Nucleus accumbens (tissue), 56 donors: ENCODE measurements around the gene TJAP1.
"Not testable (repeated sequence)": the region's sequence is repeated elsewhere in the genome, so short reads cannot be mapped to it uniquely, and the experiment has no call there.

ENCODE experiments used
- DNase-seq, 56 donors: peaks; one replicate each; lab custom pipeline; 2025; lab: John Stamatoyannopoulos, UW

Gene TJAP1

DNA sequence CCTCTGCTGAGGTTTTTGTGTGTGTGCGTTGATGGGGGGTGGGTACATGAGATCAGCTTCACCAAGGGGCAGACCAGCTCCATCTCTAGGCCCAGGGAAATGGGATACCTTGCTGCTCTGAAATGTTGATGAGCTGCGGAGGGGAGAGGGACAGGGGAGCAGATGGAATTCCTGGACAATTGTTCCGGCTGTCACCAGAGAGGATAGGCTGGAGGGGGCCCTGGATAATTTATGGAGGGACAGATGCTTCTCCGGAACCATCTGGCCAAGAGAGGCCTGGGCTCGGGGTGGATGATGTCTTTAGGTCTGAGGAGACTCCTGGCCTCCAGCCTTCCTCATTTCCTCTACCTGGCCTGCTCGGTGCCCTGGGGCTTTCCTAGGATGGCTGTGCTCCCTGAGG is 1.9 kb upstream of the TJAP1 start:
- no peak for DNase-seq

DNA sequence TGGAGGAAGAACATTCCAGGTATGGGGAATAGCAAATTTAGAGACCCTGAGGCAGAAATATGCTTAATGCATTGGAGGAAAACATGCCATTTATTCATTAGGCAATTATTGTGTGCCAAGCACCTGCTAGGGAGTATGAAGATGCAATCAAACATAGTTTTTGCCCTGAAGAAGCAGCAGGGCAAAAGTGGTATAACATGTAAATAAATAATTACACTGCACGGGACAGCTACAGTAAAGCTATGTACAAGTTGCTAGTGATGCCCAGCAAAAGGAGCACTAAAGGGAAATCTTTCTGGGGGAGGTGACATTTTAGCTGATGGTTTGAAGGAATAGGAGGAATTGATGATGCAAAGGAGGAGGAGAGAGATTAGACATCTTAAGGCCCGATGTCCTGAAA is 624 bp upstream of the TJAP1 start:
- no peak for DNase-seq

DNA sequence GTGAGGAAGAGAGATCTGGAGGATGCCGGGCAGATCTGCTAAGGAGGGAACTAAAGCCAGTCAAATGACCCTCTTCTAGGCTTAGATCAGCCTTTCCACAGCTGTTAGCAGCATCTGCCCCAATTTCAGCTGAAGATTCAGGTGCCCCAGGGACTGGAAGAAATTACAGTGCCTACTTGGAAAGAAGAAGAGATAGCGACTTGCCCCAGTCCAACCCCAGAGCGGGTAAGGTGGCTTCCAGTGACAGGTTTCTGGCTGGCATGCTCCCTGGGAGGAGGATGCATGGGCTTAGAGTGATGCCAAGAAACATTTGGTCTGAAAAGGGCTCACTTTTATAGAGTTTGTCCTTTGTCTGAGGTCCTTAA is 620 bp downstream of the TJAP1 start:
- DNase-seq: no peak

DNA sequence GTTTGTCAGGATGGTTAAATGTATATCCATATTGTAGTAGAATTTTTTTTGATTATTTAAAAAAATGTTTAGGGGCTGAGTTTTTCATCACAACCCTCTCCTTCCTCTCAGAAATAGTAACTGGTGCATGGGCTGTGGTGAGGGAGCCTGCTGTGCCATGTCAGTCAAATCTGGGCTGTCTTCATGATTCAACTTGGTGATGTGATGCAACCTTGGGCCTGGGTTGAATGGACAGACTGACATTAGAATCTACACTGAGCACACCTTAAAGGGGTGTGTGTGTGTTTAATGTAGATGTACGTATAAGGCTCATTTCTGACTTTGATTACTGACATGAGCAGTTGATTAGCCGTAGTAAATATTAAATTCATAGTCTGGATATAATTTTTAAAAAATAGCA is 3.7 kb downstream of the TJAP1 start:
- no peak for DNase-seq

DNA sequence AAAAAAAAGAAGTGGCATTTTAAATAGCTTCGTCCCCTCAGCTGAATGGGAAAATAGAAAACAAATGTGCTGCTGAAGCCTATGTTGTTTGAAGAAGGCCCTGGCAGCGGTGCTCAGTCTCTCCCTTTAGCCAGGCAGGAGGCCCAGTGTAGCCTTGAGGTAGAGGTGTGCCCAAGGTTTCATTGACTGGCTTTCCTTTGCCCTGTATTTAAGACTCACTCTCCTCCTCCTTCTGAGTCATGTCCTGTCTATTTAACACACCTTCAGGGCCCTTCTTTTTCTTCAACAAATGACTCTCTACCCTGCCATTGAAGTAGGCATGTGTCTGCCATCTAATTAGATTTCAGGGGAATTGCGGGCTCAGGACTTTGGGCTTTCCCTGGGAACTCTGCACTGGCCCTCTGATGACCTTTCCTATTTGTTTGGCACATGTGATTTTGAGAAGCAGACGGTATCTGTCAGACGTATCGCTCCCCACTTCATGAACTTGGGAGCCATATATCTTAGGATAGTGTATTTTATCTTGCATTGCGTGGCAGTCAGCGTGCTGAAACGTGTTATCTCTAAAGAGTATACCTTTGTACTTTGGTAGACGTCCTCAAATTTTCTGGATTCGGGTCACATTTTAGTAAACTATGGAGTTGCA is 4.3 kb downstream of the TJAP1 start:
- DNase-seq: no peak

DNA sequence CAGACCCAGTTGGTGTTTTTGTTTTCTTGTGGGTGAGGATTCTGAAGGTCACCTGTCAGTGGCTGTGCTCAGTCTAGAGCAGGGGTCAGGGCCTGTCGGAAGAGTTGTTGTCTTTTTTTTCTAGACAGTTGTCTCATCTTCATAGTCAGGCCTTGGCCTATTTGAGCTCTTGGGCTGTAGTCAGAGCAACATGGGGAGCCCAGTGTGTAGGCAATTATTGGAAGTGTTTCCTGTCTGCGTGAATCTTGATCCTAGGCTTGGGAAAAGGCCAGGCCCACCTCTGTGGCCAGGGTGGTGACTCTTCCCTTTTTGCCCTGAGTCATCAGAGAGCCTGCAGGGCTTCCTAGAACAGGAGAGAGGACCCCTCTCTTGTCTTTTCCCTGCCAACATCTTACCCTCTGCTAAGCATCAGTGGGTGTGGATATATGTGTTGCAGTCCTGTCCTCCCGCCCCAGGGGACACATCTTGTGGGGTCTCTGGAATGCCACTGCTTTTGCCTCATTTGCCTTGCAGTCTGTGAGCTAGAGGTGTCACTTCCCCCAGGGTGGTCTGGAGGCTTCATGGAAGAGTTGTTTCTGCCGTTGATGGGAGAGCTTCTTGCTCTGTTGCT is 11.4 kb downstream of the TJAP1 start:
- DNase-seq: no peak

DNA sequence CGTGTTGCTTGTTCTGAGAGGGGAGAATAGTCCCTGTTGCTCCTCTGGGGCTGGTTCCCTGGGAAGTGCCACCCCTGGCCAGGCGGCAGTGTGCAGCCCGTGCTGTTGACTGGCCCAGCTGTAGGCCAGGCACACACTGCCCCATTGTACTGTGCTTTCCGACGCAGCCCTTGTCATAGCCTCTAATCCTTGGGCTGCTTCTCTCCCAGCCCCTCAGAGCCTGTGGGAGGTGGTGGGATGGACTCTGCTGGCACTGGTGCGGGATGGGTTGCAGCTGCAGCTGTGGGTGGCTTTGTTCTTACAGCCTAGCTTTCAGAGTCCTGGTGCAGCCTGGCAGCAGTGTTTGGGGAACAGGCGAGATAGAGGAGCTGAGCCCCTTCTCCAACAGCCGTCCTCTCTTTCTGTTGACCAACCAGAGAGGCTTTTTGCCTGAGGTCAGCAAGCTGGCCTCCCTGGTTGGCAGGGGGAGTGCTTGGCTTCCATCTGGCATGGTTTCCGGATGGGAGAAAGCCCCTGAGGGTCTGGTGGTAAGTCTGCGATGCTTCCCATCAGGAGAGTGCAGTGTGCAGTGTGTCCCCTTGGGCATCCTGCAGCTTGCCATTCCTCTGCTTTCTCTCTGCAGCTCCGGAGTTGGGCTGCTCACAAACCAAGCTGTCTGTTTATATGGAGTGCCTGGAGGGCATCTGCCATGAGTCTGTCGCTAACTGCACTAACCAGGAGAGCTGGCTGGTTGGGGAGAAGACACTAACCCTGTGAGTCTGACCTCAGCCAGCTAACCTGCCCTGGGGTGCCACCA is 12.1 kb downstream of the TJAP1 start:
- peak; percentile 11 to 98 (median 92) for DNase-seq

DNA sequence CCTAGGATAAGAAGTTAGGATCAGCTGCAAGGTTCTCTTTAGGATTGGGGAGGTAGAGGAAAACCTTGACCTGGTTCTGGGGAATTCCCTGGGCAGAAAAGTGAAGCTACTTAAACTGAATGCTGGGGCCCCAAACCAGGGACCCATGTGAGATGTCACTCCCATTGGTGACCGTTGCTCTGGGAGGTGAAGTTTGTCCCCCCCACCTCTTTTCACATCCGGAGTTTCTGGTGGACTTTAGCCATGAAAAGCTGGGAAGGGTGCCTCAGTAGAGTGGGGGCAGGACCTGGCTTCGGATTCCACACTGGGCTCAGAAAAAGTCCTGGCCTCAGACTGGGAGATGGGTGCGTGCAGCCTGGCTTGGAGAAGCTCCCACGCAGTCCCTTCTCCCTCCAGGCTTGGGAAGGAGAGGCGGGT is 13.2 kb downstream of the TJAP1 start:
- peak in 11 of 56 donors; percentile 26 to 60 (median 35) for DNase-seq

DNA sequence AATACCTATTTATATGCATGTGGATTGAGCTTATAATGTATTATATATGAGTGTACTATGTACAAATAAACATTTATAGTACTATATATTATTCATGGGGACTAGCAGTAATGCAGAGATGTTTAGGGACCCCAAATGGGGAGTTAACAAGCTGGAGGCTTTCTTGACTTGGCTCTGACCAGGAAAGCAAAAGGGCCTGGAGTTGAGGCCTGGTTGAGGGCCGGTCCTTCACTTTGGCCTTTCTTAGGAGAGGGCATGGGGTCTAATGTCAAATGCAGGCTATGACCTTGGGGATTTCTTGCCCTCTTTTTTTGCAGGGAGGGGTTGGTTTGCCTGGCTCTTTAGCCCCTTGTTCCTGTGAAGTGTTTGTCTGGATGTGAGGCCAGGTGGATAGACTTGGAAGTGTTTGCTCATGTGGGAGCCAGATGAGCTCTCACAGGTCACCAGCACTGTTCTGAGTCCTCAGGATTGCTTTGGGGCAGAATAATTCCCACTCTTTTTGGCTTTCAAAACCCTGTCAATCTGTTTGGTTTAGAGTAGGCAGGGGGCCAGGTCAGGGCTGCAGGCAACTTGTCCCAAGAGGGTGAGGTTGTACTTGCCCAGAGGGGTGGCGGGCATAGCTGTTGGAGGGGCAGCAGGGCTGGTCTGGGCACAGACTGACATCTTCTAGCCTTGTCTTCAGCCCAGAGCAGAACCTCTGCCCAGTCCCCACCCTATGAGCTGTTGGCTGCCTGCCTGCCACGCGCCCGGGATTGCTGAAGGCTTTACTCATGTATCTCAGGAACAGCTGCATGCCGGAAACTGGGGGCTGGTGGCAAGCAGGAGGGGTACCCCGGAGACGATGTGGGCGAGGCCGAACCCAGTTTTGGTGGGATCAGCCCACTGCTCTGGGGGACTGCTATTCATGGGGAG is 14.6 kb downstream of the TJAP1 start:
- peak in 55 of 56 donors; percentile 30 to 96 (median 84) for DNase-seq

DNA sequence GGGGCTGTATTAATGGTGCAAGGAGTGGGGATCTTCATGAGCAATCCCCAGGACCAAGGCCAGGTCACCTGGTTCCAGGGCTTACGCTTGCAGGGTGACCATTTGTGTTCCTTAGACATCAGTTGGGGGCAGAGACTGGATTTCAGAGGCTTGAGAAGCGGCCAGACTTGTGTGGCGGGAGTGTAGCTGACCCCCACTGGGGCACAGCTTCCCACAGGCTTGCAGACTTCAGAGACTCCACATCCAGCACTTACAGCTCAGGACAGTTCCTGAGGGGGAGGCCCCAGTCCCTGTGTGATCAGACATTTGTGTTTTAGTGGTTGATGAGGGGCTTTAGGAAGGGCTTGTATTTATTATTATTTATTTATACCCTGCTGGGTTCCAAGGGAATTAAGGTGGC is 15.3 kb downstream of the TJAP1 start:
- peak in 1 of 56 donors; percentile 40 for DNase-seq

DNA sequence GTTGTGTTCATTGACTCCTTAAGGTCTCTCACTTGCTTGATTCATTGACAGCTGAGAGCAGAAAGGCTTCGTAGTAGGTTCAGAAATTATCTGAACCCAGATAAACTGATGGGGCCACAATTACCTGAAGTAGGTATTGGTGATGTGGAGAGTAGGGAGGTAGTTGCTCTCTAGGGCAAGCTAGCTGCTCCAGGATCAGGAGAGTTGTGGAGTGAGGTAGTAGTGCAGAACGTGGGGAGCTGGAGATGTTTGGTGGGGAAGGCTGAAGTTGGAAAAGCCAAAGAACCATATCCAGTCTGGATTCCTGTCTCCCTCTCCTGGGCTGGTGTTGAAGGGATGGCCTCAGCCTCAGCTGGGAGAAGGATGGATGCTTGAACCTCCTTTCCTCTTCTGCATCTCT is 15.9 kb downstream of the TJAP1 start:
- DNase-seq: no peak

DNA sequence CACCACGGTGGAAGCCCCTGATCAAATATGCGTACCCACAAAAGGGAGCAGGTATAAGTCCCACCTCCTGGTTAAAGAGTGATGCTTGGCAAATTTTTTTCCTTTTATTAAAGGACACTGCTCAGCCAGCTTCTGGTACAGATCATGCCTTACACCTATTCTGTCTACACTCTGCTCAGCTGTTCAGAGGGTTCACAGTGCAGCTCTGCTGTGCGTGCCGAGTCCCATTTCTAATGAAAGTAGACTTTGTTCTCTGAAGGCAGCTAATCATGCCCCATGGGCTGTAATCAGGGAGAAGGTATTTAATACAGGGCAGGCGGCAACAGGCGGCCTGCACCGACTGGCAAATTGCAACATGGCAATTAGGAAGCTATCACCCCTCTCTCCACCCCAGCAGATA is 16.5 kb downstream of the TJAP1 start:
- peak in 5 of 56 donors; percentile 9 to 31 (median 26) for DNase-seq

DNA sequence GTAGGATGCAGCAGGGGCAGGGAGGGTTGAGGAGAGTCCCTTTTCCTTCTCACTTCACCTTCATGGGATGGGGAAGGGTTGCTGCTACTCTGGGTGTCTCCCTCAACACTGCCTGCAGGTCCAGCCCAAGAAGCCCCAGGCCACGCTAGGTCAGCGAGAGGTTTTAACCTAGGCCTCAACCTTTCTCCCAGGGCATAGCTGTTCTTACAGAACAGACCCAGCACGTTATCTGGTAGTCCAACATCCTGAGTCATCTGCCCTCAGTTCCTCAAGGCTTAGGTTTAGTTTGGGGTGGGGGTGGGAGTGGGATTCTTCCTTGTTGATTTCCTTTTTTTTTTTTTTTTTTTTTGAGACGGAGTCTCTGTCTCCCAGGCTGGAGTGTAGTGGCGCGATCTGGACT is 17.0 kb downstream of the TJAP1 start:
- DNase-seq: no peak

DNA sequence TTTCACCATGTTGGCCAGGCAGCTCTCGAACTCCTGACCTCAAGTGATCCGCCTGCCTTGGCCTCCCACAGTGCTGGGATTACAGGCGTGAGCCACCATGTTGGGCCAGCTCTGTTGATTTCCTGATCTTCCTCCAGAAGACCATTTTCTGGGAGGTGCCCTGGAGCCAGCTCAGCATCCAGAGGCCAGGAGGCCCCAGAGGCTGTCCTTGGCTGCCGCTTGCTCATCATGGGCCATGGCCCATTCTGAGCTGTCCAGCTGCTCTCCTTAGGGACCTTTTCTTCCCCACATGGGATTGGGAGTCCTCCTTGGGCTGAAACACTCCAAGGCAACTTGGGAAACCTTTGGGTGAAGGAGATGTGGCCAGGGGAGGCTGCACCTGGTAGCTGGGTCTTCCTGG is 17.4 kb downstream of the TJAP1 start:
- DNase-seq: no peak

DNA sequence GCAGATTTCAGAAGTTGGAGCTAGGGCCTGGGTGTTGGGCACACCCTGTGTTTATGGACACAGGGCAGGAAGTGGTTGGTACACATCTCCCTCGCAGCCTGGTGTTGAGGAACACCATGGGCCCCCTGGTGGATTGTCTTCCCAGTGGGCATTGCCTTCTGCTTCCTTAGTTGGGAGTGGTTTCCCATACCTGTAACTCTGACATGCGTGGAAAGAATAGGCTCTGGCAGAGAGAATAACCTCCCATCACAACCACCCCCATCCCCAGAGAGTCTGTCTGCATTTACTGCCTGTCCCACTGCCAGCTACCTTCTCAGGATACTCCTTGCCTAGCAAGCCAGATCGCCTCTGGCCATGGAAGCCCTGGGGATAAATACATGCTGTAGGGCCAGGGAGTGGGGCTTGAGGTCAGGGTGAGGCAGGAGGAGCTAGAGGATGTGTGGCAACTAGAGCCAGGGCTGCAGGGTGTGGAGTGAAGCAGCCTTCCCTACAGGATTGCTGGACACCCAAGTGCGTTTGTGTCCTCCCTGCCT is 18.1 kb downstream of the TJAP1 start:
- DNase-seq: no peak

DNA sequence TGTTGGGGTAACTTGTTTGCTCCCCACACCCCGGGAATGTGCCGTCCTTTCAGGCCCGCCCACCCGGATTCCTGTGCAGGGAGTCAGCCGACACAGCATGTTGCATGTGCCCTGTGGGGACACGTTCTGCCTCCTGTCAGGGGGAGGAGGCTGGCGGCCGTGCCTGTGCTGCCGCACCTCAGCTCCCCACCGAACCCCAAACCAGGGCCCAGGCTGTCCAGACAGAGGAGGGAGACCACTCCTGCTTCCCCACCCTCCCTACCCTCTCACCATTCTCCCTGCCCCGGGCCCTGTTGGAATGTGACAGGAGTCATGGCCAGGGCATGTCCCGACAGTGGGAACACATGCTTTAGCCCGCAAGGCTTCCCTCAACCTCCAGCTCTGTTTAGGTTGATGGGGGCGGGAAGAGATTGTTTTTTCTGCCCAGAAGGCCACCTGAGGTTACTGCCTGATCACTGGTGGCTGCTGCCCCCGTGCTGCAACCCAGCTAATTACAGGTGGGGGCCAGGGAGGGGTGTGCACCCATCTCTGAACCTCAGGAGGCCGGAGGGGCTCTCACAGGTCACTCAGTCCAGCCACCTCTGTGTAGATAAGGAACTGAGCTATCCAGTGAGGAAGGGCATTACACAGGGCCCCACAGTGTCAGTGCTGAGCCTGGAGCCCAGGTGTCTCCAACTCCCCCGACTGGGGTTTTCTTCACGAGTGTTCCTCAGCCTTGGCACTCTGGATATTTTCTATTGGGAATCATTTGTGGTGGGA is 19.2 kb downstream of the TJAP1 start:
- peak in 16 of 56 donors; percentile 14 to 55 (median 23) for DNase-seq

DNA sequence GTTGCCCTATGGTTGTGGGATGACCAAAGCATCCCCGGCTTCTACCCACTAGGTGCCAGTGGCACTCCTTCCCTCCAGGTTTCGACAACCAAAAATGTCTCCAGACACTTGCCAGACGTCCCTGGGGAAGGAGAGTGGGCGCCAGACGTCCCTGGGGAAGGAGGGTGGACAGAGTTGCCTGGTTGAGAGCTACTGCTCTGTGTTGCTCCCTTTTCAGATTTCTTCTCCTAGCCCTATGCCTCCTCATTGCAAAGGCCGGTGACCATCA is 19.7 kb downstream of the TJAP1 start:
- no peak for DNase-seq

DNA sequence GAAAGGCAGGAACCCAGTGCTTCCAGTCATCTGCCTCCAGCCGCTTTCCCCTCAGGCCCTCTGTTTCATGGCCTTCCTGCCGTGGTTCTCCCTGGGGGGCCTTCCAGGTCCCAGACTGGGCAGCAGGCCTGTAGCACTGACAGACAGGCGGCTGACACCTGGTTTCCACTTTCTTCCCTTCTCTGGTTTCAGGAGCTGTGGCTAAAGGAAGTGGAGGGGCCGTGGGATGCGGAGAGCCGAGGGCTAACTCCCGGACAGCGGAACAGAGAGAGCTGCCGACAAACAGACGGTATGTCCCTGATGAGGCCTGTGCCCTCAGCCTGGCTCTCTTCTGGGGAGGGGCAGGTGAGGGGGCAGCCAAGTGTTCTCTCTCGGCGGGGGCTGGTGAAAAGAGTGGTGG is 20.3 kb downstream of the TJAP1 start:
- DNase-seq: no peak

DNA sequence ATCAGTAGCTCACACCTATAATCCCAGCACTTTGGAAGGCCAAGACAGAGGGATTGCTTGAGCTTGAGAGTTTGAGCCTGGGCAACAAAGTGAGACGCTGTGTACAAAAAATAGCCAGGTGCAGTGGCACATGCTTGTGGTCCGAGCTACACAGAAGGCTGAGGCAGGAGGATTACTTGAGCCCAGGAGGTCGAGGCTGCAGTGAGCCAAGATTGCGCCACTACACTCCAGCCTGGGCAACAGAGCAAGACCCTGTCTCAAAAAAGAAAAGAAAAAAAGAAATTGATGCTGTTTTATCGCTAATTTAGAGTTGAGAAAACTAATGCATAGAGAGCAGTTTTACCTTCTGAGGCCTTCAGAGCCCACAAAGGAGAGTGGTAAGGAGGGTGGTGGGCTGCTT is 20.9 kb downstream of the TJAP1 start:
- DNase-seq: not testable (repeated sequence)
